D721Med (cell line): ENCODE data around the gene ASXL2.
"Not testable (repeated sequence)": the region's sequence is repeated elsewhere in the genome, so short reads cannot be mapped to it uniquely, and the experiment has no call there.

Experiments
- DNase-seq: peaks from one replicate; pipeline ENCODE4 v3.0.0; 2011; ENCODE audit warnings: low spot score; ENCODE audit not compliant: insufficient read length
- FAIRE-seq: peaks from 2 replicates; lab custom pipeline; 2011; peaks lifted over from hg19 to GRCh38; lab: Jason Lieb, UNC
- CTCF ChIP-seq: IDR thresholded peaks from 2 replicates; pipeline ENCODE4 v1.5.1; 2012; ENCODE audit warnings: mild to moderate bottlenecking, control low read depth; ENCODE audit not compliant: insufficient read depth; ENCODE audit errors: missing control alignments

Gene ASXL2

GRCh38 chr2:25878361-25879132 is at the start of gene ASXL2:
ASXL2 (minus strand) TSS chr2:25878487; CDS start chr2:25878222, 265 bp downstream.
- FAIRE-seq (no peak), DNase-seq (peak; percentile 55)
- TF ChIP-seq CTCF, result peak; percentile 9

DNA sequence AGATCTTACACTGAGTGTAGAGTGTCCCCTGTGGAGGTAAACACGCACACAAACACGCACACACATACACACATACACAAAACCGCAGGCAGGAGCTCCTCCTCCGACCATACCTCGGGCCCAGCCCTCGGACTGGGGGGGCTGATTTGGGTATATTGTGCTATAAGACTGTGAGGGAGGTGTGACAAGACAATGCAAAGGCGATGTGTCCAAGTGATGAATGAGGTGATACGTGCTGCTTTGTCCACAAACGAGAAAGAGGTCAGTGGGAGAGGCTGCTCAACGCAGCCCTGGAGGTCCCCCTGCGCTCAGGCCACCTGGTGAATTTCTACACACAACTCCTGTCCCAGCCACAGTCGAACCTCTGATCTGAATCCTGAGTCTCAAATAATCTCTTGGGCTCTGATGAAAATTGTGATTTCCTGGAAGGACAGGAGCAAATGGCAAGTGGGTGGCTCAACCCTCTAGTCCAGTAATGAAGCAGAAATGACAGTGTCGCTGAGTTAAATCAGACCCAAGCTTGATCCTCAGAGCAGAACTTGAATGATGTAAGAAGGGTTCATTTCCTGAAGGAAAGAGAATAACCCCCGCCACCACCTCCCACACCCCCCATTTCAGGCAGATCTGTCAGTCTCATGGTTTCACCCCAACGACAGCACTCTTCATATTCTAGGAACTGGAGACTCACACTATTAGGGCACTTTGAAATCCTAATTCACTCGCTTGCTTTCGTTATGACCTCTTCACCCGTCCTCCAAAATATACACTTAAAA is 48.9 kb upstream of the ASXL2 start:
- DNase-seq (no peak), FAIRE-seq (no peak)
- no peak for TF ChIP-seq CTCF

- DNase-seq, result no peak
- FAIRE-seq, result no peak
- no peak for TF ChIP-seq CTCF
Observed at GRCh38 chr2:25922501-25922900, 44.2 kb upstream of the ASXL2 start.

GRCh38 chr2:25920786-25921415 is 42.6 kb upstream of the ASXL2 start:
- FAIRE-seq (no peak), DNase-seq (no peak)
- no peak for TF ChIP-seq CTCF

DNA sequence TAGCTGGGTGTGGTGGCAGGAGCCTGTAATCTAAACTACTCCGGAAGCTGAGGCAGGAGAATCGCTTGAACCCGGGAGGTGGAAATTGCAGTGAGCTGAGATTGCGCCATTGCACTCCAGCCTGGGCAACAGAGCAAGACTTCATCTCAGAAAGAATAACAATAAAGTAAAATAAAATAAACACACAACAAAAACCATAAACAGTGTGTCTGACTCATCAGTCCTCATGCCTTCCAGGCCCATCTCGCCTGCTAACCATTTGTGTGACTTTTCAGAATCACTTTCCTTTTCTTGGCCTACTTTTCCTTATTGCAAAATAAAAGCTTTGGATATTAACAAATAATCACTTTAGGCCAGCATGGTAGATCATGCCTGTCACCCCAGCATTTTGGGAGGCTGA is 42.0 kb upstream of the ASXL2 start:
- no peak for DNase-seq
- TF ChIP-seq CTCF, result no peak
- FAIRE-seq, result no peak

GRCh38 chr2:25917832-25918231 is 39.5 kb upstream of the ASXL2 start:
- TF ChIP-seq CTCF, result no peak
- DNase-seq (no peak), FAIRE-seq (no peak)

DNA sequence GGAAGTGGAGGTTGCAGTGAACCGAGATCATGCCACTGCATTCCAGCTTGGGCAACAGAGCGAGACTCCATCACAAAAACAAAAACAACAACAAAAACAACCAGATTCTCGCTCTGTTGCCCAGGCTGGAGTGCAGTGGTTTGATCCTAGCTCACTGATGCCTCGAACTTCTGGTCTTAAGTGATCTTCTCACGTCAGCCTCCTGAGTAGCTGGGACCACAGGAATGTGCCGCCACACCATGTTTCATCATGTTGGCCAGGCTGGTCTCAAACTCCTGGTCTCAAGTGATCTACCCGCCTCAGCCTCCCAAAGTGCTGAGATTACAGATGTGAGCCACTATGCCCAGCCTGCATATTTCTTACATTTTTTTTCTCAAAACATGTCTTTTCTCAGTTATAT is 39.1 kb upstream of the ASXL2 start:
- DNase-seq, FAIRE-seq: not testable (repeated sequence)

DNA sequence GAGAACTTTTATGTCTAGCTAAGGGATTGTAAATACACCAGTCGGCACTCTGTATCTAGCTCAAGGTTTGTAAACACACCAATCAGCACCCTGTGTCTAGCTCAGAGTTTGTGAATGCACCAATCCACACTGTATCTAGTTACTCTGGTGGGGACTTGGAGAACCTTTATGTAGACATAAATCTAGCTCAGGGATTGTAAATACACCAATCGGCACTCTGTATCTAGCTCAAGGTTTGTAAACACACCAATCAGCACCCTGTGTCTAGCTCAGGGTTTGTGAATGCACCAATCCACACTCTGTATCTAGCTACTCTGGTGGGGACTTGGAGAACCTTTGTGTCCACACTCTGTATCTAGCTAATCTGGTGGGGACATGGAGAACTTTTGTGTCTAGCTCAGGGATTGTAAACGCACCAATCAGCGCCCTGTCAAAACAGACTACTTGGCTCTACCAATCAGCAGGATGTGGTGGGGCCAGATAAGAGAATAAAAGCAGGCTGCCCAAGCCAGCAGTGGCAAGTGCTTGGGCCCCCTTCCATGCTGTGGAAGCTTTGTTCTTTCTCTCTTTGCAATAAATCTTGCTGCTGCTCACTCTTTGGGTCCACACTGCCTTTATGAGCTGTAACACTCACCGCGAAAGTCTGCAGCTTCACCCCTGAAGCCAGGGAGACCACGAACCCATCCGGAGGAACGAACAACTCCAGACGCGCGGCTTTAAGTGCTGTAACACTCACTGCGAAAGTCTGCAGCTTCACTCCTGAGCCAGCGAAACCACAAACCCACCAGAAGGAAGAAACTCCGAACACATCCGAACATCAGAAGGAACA is 37.9 kb upstream of the ASXL2 start:
- DNase-seq, FAIRE-seq: not testable (repeated sequence)

DNA sequence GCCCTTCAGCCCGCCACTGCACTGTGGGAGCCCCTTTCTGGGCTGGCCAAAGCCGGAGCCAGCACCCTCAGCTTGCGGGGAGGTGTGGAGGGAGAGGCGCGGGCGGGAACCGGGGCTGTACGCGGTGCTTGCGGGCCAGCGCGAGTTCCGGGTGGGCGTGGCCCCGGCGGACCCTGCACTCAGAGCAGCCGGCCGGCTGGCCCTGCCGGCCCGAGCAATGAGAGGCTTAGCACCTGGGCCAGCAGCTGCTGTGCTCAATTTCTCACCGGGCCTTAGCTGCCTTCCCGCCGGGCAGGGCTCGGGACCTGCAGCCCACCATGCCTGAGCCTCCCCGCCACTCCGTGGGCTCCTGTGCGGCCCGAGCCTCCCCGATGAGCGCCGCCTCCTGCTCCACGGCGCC is 37.1 kb upstream of the ASXL2 start:
- FAIRE-seq, DNase-seq: not testable (repeated sequence)

GRCh38 chr2:25913696-25913973 is 35.3 kb upstream of the ASXL2 start:
- not testable (repeated sequence) for DNase-seq, FAIRE-seq
